ENCODE data around the gene SELENOH. TPM values are rescaled to one million over a fixed set of nuclear protein-coding genes. Genes with fewer than 3 reads are reported as not detected.
A peak's percentile ranks its signal among the peaks of the same experiment; 100 is the strongest.

The SELENOH gene
- total RNA-seq, 2 donors from 2014 or later = 73.9 to 78.0 TPM

- no peak overlapping the region for H3K4me3 ChIP-seq
- H3K27me3 ChIP-seq (replicated peaks; ENCODE audit: insufficient read depth) = no peaks in the 10 kb centered on the region
- no peak for DNase-seq (ENCODE audit: low spot score)
- no peak for ATAC-seq (ENCODE audit: insufficient number of reproducible peaks, low FRiP score, low read depth)
- peaks cover 38 to 93% of the 10 kb centered on the region in 2 donors for H3K4me1 ChIP-seq (ENCODE audit: control insufficient read depth in 1 of 2, low read depth in 2 of 2)
- no peak overlapping the region for H3K27ac ChIP-seq
- H3K36me3 ChIP-seq = peaks cover 6% of the 10 kb centered on the region
- TF ChIP-seq CTCF (IDR thresholded peaks at IDR 0.05) = no peak
- H3K9me3 ChIP-seq = no peaks in the 10 kb centered on the region
Measured at GRCh38 chr11:57788703-57789088, 47.4 kb downstream of the SELENOH start.

GRCh38 chr11:57791321-57792059 is 50.2 kb downstream of the SELENOH start:
- Histone ChIP-seq H3K27ac (peak overlapping the region in 1 of 2 donors; percentile 26), H3K9me3 (no peaks in the 10 kb centered on the region), H3K4me1 (ENCODE audit: control insufficient read depth in 1 of 2, low read depth in 2 of 2) (peaks cover 44 to 77% of the 10 kb centered on the region in 2 donors), H3K4me3 (no peak overlapping the region), H3K27me3 (replicated peaks; ENCODE audit: insufficient read depth) (no peaks in the 10 kb centered on the region), H3K36me3 (peaks cover 23% of the 10 kb centered on the region)
- no peak for ATAC-seq (ENCODE audit: insufficient number of reproducible peaks, low FRiP score, low read depth)
- no peak for TF ChIP-seq CTCF (IDR thresholded peaks at IDR 0.05)
- no peak for DNase-seq (ENCODE audit: low spot score)

GRCh38 chr11:57792060-57792541 is 50.8 kb downstream of the SELENOH start:
- TF ChIP-seq CTCF (IDR thresholded peaks at IDR 0.05) = no peak
- Histone ChIP-seq H3K27ac (peak overlapping the region in 1 of 2 donors; percentile 26), H3K36me3 (peaks cover 27% of the 10 kb centered on the region), H3K4me1 (ENCODE audit: control insufficient read depth in 1 of 2, low read depth in 2 of 2) (peaks cover 40 to 71% of the 10 kb centered on the region in 2 donors), H3K9me3 (no peaks in the 10 kb centered on the region), H3K4me3 (no peak overlapping the region), H3K27me3 (replicated peaks; ENCODE audit: insufficient read depth) (no peaks in the 10 kb centered on the region)
- peak; percentile 45 for DNase-seq (ENCODE audit: low spot score)
- no peak for ATAC-seq (ENCODE audit: insufficient number of reproducible peaks, low FRiP score, low read depth)

- DNase-seq (ENCODE audit: low spot score) = no peak
- Histone ChIP-seq H3K27ac (peak overlapping the region; percentile 0 to 4), H3K27me3 (replicated peaks; ENCODE audit: insufficient read depth) (no peaks in the 10 kb centered on the region), H3K9me3 (no peaks in the 10 kb centered on the region), H3K4me3 (peak overlapping the region; percentile 21), H3K4me1 (ENCODE audit: control insufficient read depth in 1 of 2, low read depth in 2 of 2) (peaks cover 38 to 63% of the 10 kb centered on the region in 2 donors), H3K36me3 (peaks cover 34% of the 10 kb centered on the region)
- no peak for TF ChIP-seq CTCF (IDR thresholded peaks at IDR 0.05)
- ATAC-seq (ENCODE audit: insufficient number of reproducible peaks, low FRiP score, low read depth) = no peak
Measured at GRCh38 chr11:57792870-57793269, 51.6 kb downstream of the SELENOH start.

Other genes starting within 250 kb of the SELENOH start
- gene SLC43A1, start 225.8 kb upstream of the SELENOH start, total RNA-seq = 10 to 100 TPM; 16.6 to 23.6 TPM
- 10 to 100 TPM; 19.5 to 33.5 TPM for gene TIMM10, start 210.7 kb upstream of the SELENOH start, total RNA-seq
- not detected for gene SMTNL1, start 203.9 kb upstream of the SELENOH start, total RNA-seq
- 10 to 100 TPM; 22.6 to 45.8 TPM for gene UBE2L6, start 173.8 kb upstream of the SELENOH start, total RNA-seq
- gene SERPING1, start 143.8 kb upstream of the SELENOH start, total RNA-seq = 100 to 1,000 TPM; 674 to 695 TPM
- 1 to 10 TPM; 1.1 to 1.2 TPM for gene YPEL4, start 91.6 kb upstream of the SELENOH start, total RNA-seq
- 10 to 100 TPM; 15.0 TPM for gene CLP1, start 83.7 kb upstream of the SELENOH start, total RNA-seq
- 10 to 100 TPM; 46.0 to 53.3 TPM for gene ZDHHC5, start 73.4 kb upstream of the SELENOH start, total RNA-seq
- 10 to 100 TPM; 11.1 to 11.9 TPM for gene MED19, start 29.3 kb upstream of the SELENOH start, total RNA-seq
- 10 to 100 TPM; 47.4 to 57.2 TPM for gene TMX2, start 28.9 kb upstream of the SELENOH start, total RNA-seq
- gene BTBD18, start 10.3 kb downstream of the SELENOH start, total RNA-seq = not detected
- 100 to 1,000 TPM in 1 of 2 donors, 10 to 100 TPM in 1; 95.3 to 119 TPM for gene CTNND1, start 20.3 kb downstream of the SELENOH start, total RNA-seq

All from thoracic aorta (tissue), 2 donors.